OCI-LY3 (cell line): Measurements from ENCODE around the gene HPCAL1.
"Not testable (repeated sequence)": the region's sequence is repeated elsewhere in the genome, so short reads cannot be mapped to it uniquely, and the experiment has no call there.

Source experiments
- H2AFZ ChIP-seq: fragments of 200-600, 300-600 bp; shearing (Covaris generic); 2 replicates; pipeline ENCODE4 v1.6.0; 2014; ENCODE audit warnings: antibody characterized with exemption, low read depth, low read length
- H3K27ac ChIP-seq: fragments of 200-600, 300-600 bp; sonication (generic); 2 replicates; pipeline ENCODE4 v1.5.1; 2014; ENCODE audit warnings: mild to moderate bottlenecking, low read length, moderate library complexity, mixed read lengths
- H3K27me3 ChIP-seq: fragments of 200-600, 300-600 bp; sonication (generic); 2 replicates; pipeline ENCODE4 v1.6.1; 2014; ENCODE audit warnings: low read depth, low read length, mixed read lengths
- H3K36me3 ChIP-seq: fragments of 200-600, 300-600 bp; sonication (generic); replicated peaks from 2 replicates; pipeline ENCODE3; 2014; ENCODE audit warnings: low read depth, low read length, mixed read lengths
- H3K4me1 ChIP-seq: fragments of 300-600, 200-600 bp; sonication (generic); 2 replicates; pipeline ENCODE4 v1.6.1; 2014; ENCODE audit warnings: low read length, mixed read lengths
- H3K4me2 ChIP-seq: fragments of 200-600, 300-600 bp; sonication (generic); 2 replicates; pipeline ENCODE4 v1.6.1; 2014; ENCODE audit warnings: low read length, mixed read lengths
- H3K4me3 ChIP-seq: fragments of 300-600, 200-600 bp; sonication (generic); 2 replicates; pipeline ENCODE4 v1.5.1; 2014; ENCODE audit warnings: antibody characterized with exemption, mild to moderate bottlenecking, low read length, moderate library complexity
- H3K79me2 ChIP-seq: fragments of 300-600, 200-600 bp; shearing (Covaris generic); 2 replicates; pipeline ENCODE4 v1.6.1; 2014; ENCODE audit warnings: mild to moderate bottlenecking, low read length, mixed read lengths
- H3K9ac ChIP-seq: fragments of 300-600, 200-600 bp; shearing (Covaris generic); 2 replicates; pipeline ENCODE4 v1.6.0; 2014; ENCODE audit warnings: mild to moderate bottlenecking, low read length, moderate library complexity
- H3K9me3 ChIP-seq: fragments of 200-600, 300-600 bp; shearing (Covaris generic); 2 replicates; pipeline ENCODE4 v1.6.1; 2014; ENCODE audit warnings: low read length, mixed read lengths; ENCODE audit not compliant: insufficient read depth
- H4K20me1 ChIP-seq: fragments of 200-600, 300-600 bp; sonication (generic); 2 replicates; pipeline ENCODE4 v1.6.1; 2016; ENCODE audit warnings: low read length, mixed read lengths; ENCODE audit not compliant: insufficient read depth
- CTCF ChIP-seq: fragments of 200-600, 300-600 bp; sonication (generic); IDR thresholded peaks from 2 replicates; pipeline ENCODE4 v1.5.1; 2014; ENCODE audit warnings: antibody characterized with exemption, low read length, low read depth
- EZH2phosphoT487 ChIP-seq: fragments of 200-600 bp; shearing (Covaris generic); IDR thresholded peaks from 2 replicates; pipeline ENCODE4 v1.6.1; 2018; ENCODE audit warnings: antibody characterized with exemption, mixed run types, low read depth

The HPCAL1 gene

DNA sequence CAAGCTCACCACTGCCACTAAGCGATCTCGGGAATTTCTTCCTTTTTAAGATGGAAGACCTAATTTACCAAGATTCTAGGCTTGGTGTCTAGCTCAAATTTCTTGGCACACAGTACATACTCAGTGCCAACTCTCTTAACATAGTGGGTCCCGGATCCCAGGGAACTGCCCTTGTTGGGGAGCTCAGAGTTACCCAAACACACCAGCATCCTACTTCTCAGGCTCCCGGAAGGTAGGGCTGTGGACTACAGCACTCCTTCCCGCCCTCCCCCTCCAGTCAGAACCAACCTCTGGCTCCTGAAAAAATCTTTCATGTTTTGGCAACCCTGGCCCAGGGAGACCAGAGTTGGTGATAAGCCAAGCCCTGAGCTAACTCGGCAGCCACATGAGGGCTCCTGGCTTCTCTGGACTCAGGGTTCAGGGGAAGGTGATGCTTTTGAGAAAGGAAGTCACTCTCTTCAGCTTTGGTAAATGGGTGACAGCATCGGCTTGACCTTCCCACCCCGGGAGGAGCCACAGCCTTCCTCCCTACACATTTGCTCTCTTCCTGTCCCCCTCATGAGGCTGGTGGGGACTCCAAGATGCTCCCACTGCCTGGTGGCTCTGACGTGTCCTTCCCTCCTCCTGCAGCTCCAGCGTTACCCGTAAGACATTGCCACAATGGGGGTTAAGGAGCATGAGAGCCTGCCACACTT lies 136.6 kb downstream of the HPCAL1 start:
- Histone ChIP-seq H3K9me3 (no peaks in the 10 kb centered on the region), H3K4me2 (no peak overlapping the region), H3K4me1 (peaks cover 5% of the 10 kb centered on the region), H4K20me1 (peaks cover 40% of the 10 kb centered on the region), H3K27ac (no peak overlapping the region), H3K36me3 (peaks cover 58% of the 10 kb centered on the region), H3K9ac (no peak overlapping the region), H3K27me3 (no peaks in the 10 kb centered on the region), H3K79me2 (peaks cover 14% of the 10 kb centered on the region), H3K4me3 (no peak overlapping the region), H2AFZ (no peak overlapping the region)
- TF ChIP-seq CTCF (no peak), EZH2phosphoT487 (no peak)

DNA sequence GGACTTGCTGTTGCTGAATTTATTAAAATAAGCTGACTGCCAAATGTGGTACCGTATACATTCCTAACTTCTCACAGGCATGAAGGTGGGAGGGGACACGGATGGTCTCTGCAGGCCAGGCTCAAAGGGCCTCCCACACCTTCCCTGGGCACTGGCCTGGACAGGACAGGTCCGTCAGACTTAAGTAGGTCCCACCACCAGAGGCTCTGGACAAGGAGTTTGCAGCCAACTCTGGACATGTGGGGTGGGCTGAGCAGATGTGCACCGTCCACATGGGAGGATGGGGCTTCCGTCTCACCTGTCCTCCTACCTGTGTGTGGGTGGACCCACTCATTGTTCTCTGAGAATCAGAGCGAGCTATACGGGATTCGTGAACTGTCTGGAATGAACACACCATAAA lies 137.3 kb downstream of the HPCAL1 start:
- Histone ChIP-seq H3K36me3 (peaks cover 64% of the 10 kb centered on the region), H3K4me1 (peaks cover 5% of the 10 kb centered on the region)

GRCh38 chr2:10440736-10441135 lies 138.0 kb downstream of the HPCAL1 start:
- H4K20me1 ChIP-seq = peaks cover 54% of the 10 kb centered on the region
- H3K4me1 ChIP-seq = peaks cover 12% of the 10 kb centered on the region
- no peak for TF ChIP-seq CTCF
- H2AFZ ChIP-seq = no peak overlapping the region
- H3K9ac ChIP-seq = no peak overlapping the region
- no peak overlapping the region for H3K27ac ChIP-seq
- no peaks in the 10 kb centered on the region for H3K9me3 ChIP-seq
- H3K4me3 ChIP-seq = no peak overlapping the region
- no peaks in the 10 kb centered on the region for H3K27me3 ChIP-seq
- peaks cover 67% of the 10 kb centered on the region for H3K36me3 ChIP-seq
- H3K4me2 ChIP-seq = no peak overlapping the region
- peaks cover 28% of the 10 kb centered on the region for H3K79me2 ChIP-seq

More for the DNA sequence above, 137.3 kb downstream of the HPCAL1 start:
- no peaks in the 10 kb centered on the region for H3K27me3 ChIP-seq
- peaks cover 46% of the 10 kb centered on the region for H4K20me1 ChIP-seq
- no peak overlapping the region for H3K4me2 ChIP-seq
- no peak overlapping the region for H2AFZ ChIP-seq
- H3K79me2 ChIP-seq = peaks cover 20% of the 10 kb centered on the region
- H3K27ac ChIP-seq = no peak overlapping the region
- H3K9me3 ChIP-seq = no peaks in the 10 kb centered on the region
- TF ChIP-seq EZH2phosphoT487 (no peak), CTCF (no peak)
- H3K4me3 ChIP-seq = no peak overlapping the region
- H3K9ac ChIP-seq = no peak overlapping the region

DNA sequence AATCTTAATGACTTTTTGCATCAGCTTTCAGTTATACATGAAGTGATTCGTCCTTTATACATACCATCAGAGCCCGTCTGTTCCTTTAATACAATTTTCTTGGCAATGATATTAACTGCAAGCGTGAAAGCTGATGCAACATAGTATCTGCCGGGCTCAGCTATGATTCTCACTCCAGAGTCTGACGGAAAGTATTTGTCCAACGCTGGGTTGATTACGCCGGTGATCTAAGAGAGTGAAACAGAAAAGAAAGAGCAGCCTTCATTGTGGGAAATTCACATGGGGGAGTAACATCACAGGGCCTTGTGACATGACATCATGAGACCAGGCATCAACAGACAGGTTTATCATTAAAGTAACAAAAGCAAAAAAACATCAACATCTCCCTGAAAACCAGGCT lies 139.2 kb downstream of the HPCAL1 start:
- Histone ChIP-seq H2AFZ (no peak overlapping the region), H3K9ac (no peak overlapping the region), H3K79me2 (peaks cover 40% of the 10 kb centered on the region), H4K20me1 (peaks cover 65% of the 10 kb centered on the region), H3K27me3 (no peaks in the 10 kb centered on the region), H3K27ac (no peak overlapping the region), H3K9me3 (no peaks in the 10 kb centered on the region), H3K4me1 (peaks cover 15% of the 10 kb centered on the region), H3K36me3 (peaks cover 67% of the 10 kb centered on the region), H3K4me2 (no peak overlapping the region), H3K4me3 (no peak overlapping the region)
- TF ChIP-seq CTCF (no peak), EZH2phosphoT487 (no peak)

DNA sequence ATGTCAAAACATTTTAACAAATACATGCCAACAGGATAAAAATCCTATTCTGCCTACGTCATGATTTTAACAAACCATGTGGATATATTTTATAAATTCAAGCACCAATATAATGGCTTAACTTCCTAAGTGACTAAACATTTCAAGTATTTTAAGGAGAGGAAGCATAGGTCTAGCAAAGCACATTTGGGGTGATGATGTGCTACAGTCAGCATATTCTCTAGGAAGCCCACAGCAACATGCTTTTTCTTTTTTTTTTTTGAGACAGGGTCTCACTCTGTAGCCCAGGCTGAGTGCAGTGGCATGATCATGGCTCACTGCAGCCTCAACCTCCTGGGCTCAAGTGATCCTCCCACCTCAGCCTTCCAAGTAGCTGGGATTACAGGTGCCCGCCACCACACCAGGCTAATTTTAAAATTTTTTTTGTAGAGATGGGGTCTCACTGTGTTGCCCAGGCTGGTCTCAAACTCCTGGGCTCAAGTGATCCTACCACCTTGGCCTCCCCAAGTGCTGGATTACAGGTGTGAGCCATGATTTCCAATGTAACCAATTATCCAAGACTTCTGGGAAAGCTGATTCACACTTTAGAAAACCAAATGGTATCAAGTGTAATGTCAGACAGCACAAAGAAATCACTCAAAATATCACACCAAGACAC lies 139.9 kb downstream of the HPCAL1 start:
- peaks cover 70% of the 10 kb centered on the region for H4K20me1 ChIP-seq
- peaks cover 15% of the 10 kb centered on the region for H3K4me1 ChIP-seq
- H2AFZ ChIP-seq, H3K27ac ChIP-seq, H3K4me3 ChIP-seq, H3K27me3 ChIP-seq, H3K9ac ChIP-seq, H3K4me2 ChIP-seq, H3K9me3 ChIP-seq: not testable (repeated sequence)
- H3K79me2 ChIP-seq = peaks cover 46% of the 10 kb centered on the region
- peaks cover 70% of the 10 kb centered on the region for H3K36me3 ChIP-seq
